Measurements from ENCODE around the gene RAPGEF2.

DNA sequence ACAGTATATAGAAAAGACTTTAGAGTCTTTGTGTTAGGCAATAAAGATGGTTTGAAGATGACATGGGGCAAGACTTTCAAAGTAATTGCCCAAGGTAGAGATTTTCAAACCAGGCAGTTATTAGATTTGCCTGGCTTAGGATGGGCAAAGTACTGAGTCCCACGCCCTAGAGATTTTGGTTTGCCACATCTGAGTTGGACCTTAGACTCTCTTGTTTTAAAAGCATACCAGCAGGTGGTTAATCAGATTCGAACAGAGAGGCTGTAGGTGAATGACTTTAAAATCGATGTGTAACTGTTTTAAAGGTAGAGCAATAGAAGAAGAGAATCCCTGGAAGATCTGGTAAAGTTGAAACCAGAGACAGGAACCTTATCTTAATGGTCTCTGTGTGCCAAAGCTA is 121.5 kb downstream of the RAPGEF2 start:
- TF ChIP-seq, protein P1, sequence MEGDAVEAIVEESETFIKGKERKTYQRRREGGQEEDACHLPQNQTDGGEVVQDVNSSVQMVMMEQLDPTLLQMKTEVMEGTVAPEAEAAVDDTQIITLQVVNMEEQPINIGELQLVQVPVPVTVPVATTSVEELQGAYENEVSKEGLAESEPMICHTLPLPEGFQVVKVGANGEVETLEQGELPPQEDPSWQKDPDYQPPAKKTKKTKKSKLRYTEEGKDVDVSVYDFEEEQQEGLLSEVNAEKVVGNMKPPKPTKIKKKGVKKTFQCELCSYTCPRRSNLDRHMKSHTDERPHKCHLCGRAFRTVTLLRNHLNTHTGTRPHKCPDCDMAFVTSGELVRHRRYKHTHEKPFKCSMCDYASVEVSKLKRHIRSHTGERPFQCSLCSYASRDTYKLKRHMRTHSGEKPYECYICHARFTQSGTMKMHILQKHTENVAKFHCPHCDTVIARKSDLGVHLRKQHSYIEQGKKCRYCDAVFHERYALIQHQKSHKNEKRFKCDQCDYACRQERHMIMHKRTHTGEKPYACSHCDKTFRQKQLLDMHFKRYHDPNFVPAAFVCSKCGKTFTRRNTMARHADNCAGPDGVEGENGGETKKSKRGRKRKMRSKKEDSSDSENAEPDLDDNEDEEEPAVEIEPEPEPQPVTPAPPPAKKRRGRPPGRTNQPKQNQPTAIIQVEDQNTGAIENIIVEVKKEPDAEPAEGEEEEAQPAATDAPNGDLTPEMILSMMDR (IDR thresholded peaks at IDR 0.05) = no peak
- TF ChIP-seq POLR2A (IDR thresholded peaks at IDR 0.05) = no peak
